Thoracic aorta (tissue), 2 donors: ENCODE measurements around the gene CR1. TPM values are rescaled to one million over a fixed set of nuclear protein-coding genes. Genes with fewer than 3 reads are reported as not detected.

ENCODE experiments used
- ATAC-seq: fragments of 150-250 bp; one replicate; pipeline ENCODE4 v1.8.0; 2017; ENCODE audit warnings: low read depth; ENCODE audit not compliant: insufficient number of reproducible peaks, low FRiP score
- DNase-seq: peaks from one replicate; pipeline ENCODE4 v3.0.0-alpha.2; 2020; ENCODE audit warnings: low spot score
- H3K27ac ChIP-seq, 2 donors: fragments of 200-600 bp; sonication (generic); 1 replicate in 1 of 2; 2 replicates in 1 of 2; pipeline ENCODE4 v1.5.1; 2016; ENCODE audit warnings: mild to moderate bottlenecking in 2 of 2, moderate library complexity in 2 of 2
- H3K27me3 ChIP-seq: fragments of 200-600 bp; sonication (generic); replicated peaks from 2 replicates; pipeline ENCODE4 v1.6.0; 2016; ENCODE audit warnings: mild to moderate bottlenecking; ENCODE audit not compliant: insufficient read depth
- H3K36me3 ChIP-seq: fragments of 200-600 bp; sonication (generic); one replicate; pipeline ENCODE4 v1.5.1; 2016
- H3K4me1 ChIP-seq, 2 donors: fragments of 200-600 bp; sonication (generic); 1 replicate in 1 of 2; 2 replicates in 1 of 2; pipeline versions ENCODE4 v1.5.1 to v1.6.0; 2016; ENCODE audit warnings: low read depth in 2 of 2, mild to moderate bottlenecking in 1 of 2; ENCODE audit not compliant: control insufficient read depth in 1 of 2
- H3K4me3 ChIP-seq: fragments of 200-600 bp; sonication (generic); 2 replicates; pipeline ENCODE4 v1.5.1; 2016; ENCODE audit warnings: mild to moderate bottlenecking
- H3K9me3 ChIP-seq: fragments of 200-600 bp; sonication (generic); 2 replicates; pipeline ENCODE4 v1.5.1; 2016
- total RNA-seq, 2 donors: library from RNA; depleted of rRNA; stranded (reverse); fragments of >200 nt; gene quantifications; one replicate each; pipeline versions ENCODE4 v1.1.0 to v1.2.3, GENCODE V29; 2016
- TF ChIP-seq, protein P1 (sequence below): fragments of 200-600 bp; sonication (generic); IDR thresholded peaks from one replicate; pipeline ENCODE4 v1.5.1; 2019; ENCODE audit warnings: antibody characterized with exemption

CR1 gene
- total RNA-seq, 2 donors from 2014 or later = 5.0 to 17.4 TPM

DNA sequence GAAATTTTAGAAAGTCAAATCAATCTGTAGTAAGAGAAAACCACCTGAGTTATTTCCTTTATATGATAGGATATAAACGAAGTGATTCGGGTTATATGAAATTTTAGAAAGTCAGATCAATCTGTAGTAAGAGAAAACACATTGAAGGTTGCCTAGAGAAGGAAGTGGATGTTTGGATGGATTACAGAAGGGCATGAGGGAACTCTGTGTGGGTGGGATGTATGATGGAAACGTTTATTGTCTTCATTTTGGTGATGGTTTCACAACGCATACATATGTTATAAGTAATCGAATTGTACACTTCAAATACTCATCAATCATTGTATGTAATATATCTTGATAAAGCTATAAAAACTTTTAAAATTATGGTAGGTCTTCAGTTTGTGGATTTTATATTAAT lies 5.1 kb downstream of the CR1 start:
- TF ChIP-seq, protein P1, sequence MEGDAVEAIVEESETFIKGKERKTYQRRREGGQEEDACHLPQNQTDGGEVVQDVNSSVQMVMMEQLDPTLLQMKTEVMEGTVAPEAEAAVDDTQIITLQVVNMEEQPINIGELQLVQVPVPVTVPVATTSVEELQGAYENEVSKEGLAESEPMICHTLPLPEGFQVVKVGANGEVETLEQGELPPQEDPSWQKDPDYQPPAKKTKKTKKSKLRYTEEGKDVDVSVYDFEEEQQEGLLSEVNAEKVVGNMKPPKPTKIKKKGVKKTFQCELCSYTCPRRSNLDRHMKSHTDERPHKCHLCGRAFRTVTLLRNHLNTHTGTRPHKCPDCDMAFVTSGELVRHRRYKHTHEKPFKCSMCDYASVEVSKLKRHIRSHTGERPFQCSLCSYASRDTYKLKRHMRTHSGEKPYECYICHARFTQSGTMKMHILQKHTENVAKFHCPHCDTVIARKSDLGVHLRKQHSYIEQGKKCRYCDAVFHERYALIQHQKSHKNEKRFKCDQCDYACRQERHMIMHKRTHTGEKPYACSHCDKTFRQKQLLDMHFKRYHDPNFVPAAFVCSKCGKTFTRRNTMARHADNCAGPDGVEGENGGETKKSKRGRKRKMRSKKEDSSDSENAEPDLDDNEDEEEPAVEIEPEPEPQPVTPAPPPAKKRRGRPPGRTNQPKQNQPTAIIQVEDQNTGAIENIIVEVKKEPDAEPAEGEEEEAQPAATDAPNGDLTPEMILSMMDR = no peak
- Histone ChIP-seq H3K9me3 (no peaks in the 10 kb centered on the region), H3K27me3 (no peaks in the 10 kb centered on the region), H3K27ac (no peak overlapping the region), H3K4me3 (no peak overlapping the region), H3K36me3 (no peaks in the 10 kb centered on the region), H3K4me1 (no peaks in the 10 kb centered on the region)
- ATAC-seq = no peak
- DNase-seq = no peak

DNA sequence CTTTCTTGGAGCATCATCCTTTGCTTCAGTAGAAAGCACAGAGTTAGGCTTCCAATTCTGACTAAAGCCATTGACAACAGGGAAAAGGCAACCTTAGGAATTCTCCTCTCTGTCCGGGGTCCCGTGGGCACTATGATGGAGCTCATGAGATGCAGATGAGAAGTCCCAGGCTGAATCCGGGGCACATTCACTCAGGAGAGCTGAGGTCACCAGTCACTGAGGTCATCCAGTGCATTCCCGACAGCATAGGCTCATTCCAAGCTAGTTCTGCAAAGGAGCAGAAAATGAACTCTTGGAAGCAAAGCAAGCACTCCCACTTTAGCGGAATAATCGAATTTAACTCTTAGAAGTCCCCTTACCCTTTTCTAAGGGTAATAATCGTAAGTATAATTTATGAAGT lies 6.8 kb downstream of the CR1 start:
- H3K4me3 ChIP-seq = no peak overlapping the region
- TF ChIP-seq, protein P1 = no peak
- no peaks in the 10 kb centered on the region for H3K36me3 ChIP-seq
- ATAC-seq (no peak), DNase-seq (no peak)
- no peaks in the 10 kb centered on the region for H3K4me1 ChIP-seq
- H3K9me3 ChIP-seq = no peaks in the 10 kb centered on the region
- H3K27ac ChIP-seq = no peak overlapping the region
- H3K27me3 ChIP-seq = no peaks in the 10 kb centered on the region

DNA sequence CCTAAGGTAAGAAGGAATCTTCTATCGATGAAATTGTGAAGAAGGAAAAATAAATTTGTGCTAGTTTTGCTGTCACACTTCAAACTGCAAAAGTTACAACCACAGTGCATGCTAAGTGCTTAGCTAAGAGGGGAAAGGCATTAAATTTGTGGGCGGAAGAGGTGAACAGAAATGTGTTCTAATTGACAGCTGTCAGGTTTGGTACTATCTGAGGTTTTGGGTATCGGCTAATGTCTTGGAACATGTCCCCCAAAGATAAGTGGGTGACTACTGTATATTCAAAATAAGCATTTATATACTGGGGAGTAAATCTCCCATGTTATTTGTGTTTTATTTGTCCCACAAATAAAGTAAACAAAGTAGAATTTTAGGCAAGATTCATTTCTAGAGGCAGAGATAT lies 8.0 kb downstream of the CR1 start:
- Histone ChIP-seq H3K4me3 (no peak overlapping the region), H3K27me3 (no peaks in the 10 kb centered on the region), H3K27ac (no peak overlapping the region), H3K4me1 (no peaks in the 10 kb centered on the region), H3K9me3 (no peaks in the 10 kb centered on the region), H3K36me3 (no peaks in the 10 kb centered on the region)
- DNase-seq = no peak
- ATAC-seq = no peak
- TF ChIP-seq, protein P1 = no peak

GRCh38 chr1:207504438-207504837 lies 8.5 kb downstream of the CR1 start:
- DNase-seq (no peak), ATAC-seq (no peak)
- Histone ChIP-seq H3K27me3 (no peaks in the 10 kb centered on the region), H3K9me3 (no peaks in the 10 kb centered on the region), H3K27ac (no peak overlapping the region), H3K4me1 (no peaks in the 10 kb centered on the region), H3K36me3 (no peaks in the 10 kb centered on the region), H3K4me3 (no peak overlapping the region)
- TF ChIP-seq, protein P1 = no peak

- TF ChIP-seq, protein P1 = no peak
- H3K27ac ChIP-seq = no peak overlapping the region
- H3K9me3 ChIP-seq = no peaks in the 10 kb centered on the region
- no peaks in the 10 kb centered on the region for H3K27me3 ChIP-seq
- H3K36me3 ChIP-seq = no peaks in the 10 kb centered on the region
- ATAC-seq (no peak), DNase-seq (no peak)
- no peak overlapping the region for H3K4me3 ChIP-seq
- H3K4me1 ChIP-seq = no peaks in the 10 kb centered on the region
Observed at GRCh38 chr1:207510444-207510843, 14.5 kb downstream of the CR1 start.
